Measurements from ENCODE around the gene PET100. TPM values are rescaled to one million over a fixed set of nuclear protein-coding genes. Genes with fewer than 3 reads are reported as not detected.

PET100 gene
- total RNA-seq, 1 donor: 9.0 TPM

DNA sequence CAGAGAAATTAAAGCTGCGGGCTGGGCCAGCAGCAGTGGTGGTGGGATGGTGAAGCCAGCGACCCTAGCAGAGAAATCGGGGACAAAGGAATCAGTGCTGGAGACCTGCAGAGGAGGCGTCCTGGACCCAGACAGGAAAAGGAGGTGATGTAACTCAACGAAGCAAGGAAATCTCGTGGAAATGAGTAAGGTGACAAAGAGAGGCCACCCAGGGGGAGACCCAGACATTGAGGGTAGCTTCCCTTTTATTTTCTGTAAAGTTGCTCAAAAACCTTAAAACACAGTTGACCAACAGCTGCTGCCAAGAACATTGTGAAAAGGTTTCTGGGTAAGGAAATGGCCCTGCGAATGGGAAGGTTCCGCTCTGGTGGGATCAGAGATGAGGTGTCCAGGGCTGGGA is 26.0 kb downstream of the PET100 start:
- Histone ChIP-seq H3K27ac (ENCODE audit: low read depth, low read length) (no peak overlapping the region), H4K20me1 (ENCODE audit: insufficient read depth, low read length) (no peaks in the 10 kb centered on the region), H3K4me3 (ENCODE audit: insufficient read depth, low read length) (no peak overlapping the region), H3K36me3 (ENCODE audit: insufficient read depth, low read length) (no peaks in the 10 kb centered on the region), H3K4me2 (ENCODE audit: insufficient read depth, low read length) (no peak overlapping the region), H3K4me1 (ENCODE audit: insufficient read depth, low read length) (peaks cover 4% of the 10 kb centered on the region), H2AFZ (ENCODE audit: low read length) (no peak overlapping the region), H3K79me2 (ENCODE audit: insufficient read depth, low read length) (no peaks in the 10 kb centered on the region), H3K27me3 (ENCODE audit: insufficient read depth, low read length) (peaks cover 8% of the 10 kb centered on the region), H3K9me3 (ENCODE audit: low read depth, low read length) (no peaks in the 10 kb centered on the region)
- TF ChIP-seq, protein P1, sequence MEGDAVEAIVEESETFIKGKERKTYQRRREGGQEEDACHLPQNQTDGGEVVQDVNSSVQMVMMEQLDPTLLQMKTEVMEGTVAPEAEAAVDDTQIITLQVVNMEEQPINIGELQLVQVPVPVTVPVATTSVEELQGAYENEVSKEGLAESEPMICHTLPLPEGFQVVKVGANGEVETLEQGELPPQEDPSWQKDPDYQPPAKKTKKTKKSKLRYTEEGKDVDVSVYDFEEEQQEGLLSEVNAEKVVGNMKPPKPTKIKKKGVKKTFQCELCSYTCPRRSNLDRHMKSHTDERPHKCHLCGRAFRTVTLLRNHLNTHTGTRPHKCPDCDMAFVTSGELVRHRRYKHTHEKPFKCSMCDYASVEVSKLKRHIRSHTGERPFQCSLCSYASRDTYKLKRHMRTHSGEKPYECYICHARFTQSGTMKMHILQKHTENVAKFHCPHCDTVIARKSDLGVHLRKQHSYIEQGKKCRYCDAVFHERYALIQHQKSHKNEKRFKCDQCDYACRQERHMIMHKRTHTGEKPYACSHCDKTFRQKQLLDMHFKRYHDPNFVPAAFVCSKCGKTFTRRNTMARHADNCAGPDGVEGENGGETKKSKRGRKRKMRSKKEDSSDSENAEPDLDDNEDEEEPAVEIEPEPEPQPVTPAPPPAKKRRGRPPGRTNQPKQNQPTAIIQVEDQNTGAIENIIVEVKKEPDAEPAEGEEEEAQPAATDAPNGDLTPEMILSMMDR (IDR thresholded peaks at IDR 0.05; ENCODE audit: extremely low read depth, low read depth, low read length): no peak
- DNase-seq (ENCODE audit: insufficient read length, low spot score, missing footprints): peak; percentile 63

DNA sequence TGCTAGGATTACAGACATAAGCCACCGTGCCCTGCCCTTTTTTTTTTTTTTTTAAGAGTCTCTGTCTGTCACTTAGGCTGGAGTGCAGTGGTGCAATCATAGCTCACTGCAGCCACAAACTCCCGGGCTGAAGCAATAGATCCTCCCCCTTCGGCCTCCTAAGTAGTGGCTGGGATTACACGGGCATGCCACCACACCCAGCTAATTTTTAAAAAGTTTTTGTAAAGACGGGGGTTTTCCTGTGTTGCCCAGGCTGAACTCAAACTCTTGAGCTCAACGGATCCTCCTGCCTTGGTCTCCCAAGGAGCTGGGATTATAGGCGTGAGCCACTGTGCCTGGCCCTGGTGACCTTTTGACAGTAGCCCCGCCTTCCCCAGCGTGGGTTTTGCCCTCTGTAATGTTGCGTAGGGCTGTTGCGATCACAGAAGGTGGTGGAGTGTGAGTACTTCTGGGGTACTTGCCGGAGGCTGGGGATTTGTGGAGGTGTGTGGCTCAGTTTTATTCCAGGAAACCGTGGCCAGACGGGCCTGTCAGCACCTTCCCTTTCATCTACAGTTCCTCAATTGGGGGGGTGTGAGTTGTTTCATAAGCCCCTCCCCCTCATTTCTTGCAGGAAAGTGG is 27.6 kb downstream of the PET100 start:
- H3K4me2 ChIP-seq (ENCODE audit: insufficient read depth, low read length): no peak overlapping the region
- TF ChIP-seq, protein P1 (IDR thresholded peaks at IDR 0.05; ENCODE audit: extremely low read depth, low read depth, low read length): no peak
- DNase-seq (ENCODE audit: insufficient read length, low spot score, missing footprints): peak; percentile 43
- peaks cover 2% of the 10 kb centered on the region for H3K4me1 ChIP-seq (ENCODE audit: insufficient read depth, low read length)
- H2AFZ ChIP-seq (ENCODE audit: low read length): no peak overlapping the region
- H3K4me3 ChIP-seq (ENCODE audit: insufficient read depth, low read length): no peak overlapping the region
- H3K27ac ChIP-seq (ENCODE audit: low read depth, low read length): no peak overlapping the region
- H3K79me2 ChIP-seq (ENCODE audit: insufficient read depth, low read length): no peaks in the 10 kb centered on the region
- no peaks in the 10 kb centered on the region for H3K36me3 ChIP-seq (ENCODE audit: insufficient read depth, low read length)
- H3K9me3 ChIP-seq (ENCODE audit: low read depth, low read length): no peaks in the 10 kb centered on the region
- no peaks in the 10 kb centered on the region for H4K20me1 ChIP-seq (ENCODE audit: insufficient read depth, low read length)
- H3K27me3 ChIP-seq (ENCODE audit: insufficient read depth, low read length): peaks cover 8% of the 10 kb centered on the region

DNA sequence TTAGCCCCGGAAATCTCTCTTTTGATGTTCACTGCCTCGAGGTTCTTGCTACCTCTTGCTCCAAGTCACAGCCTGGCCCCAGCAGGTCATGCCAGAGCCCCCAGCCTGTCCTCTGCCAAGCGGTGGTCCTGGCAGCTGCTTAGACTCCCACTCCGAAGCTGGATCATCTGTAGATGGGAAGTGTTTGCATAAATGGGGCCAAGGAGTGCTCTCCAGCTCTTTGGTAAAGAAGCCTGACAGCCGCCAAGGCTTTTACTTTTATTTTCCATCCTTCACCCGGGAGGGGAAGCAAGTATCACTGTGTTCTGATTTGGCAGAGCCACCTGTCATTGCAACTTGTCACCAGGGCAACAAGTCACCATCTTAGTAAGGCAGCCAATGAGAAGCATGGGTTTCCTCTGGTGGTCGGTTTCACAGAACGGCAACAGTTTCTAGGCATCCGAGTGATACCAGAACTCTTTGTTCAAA is 28.7 kb downstream of the PET100 start:
- no peak overlapping the region for H3K4me3 ChIP-seq (ENCODE audit: insufficient read depth, low read length)
- H3K4me2 ChIP-seq (ENCODE audit: insufficient read depth, low read length): no peak overlapping the region
- peaks cover 8% of the 10 kb centered on the region for H3K27me3 ChIP-seq (ENCODE audit: insufficient read depth, low read length)
- no peaks in the 10 kb centered on the region for H3K9me3 ChIP-seq (ENCODE audit: low read depth, low read length)
- H3K36me3 ChIP-seq (ENCODE audit: insufficient read depth, low read length): no peaks in the 10 kb centered on the region
- no peaks in the 10 kb centered on the region for H4K20me1 ChIP-seq (ENCODE audit: insufficient read depth, low read length)
- TF ChIP-seq, protein P1 (IDR thresholded peaks at IDR 0.05; ENCODE audit: extremely low read depth, low read depth, low read length): no peak
- no peak overlapping the region for H2AFZ ChIP-seq (ENCODE audit: low read length)
- DNase-seq (ENCODE audit: insufficient read length, low spot score, missing footprints): peak; percentile 81
- no peaks in the 10 kb centered on the region for H3K79me2 ChIP-seq (ENCODE audit: insufficient read depth, low read length)
- no peak overlapping the region for H3K27ac ChIP-seq (ENCODE audit: low read depth, low read length)
- H3K4me1 ChIP-seq (ENCODE audit: insufficient read depth, low read length): no peaks in the 10 kb centered on the region

DNA sequence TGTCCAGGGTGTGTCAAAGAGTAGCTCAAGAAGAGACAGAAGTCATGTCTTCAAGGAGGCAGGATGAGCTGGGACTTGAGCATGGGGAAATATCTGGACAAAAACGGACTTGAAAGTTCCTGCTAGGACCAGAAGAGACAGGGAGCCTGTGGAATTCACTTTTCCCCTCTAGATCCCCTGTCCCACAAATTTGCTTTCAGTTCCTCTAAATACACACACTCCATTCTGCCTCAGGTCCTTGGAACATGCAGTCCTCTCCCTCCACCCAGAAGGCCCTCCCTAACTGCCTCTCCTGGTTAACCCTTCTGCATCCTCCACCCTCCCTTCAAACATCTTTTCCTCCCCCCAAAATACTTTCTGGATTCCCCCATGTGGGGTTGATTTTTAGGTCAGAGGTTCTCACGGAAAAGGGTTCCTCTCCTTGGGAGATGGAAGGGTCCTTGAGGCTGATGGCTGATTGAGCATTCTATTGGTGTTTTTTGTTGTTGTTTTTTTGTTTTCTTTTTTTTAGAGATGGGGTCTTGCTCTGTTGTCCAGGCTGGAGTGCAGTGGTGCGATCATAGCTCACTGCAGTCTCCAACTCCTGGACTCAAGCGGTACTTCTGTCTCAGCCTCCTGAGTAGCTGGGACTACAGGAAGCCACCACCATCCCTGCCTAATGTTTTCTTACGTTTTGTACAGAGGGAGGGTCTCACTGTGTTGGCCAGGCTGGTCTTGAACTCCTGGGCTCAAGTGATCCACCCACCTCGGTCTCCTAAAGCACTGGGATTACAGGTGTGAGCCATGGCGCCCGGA is 32.3 kb downstream of the PET100 start:
- Histone ChIP-seq H3K4me3 (ENCODE audit: insufficient read depth, low read length) (no peak overlapping the region), H3K27ac (ENCODE audit: low read depth, low read length) (no peak overlapping the region), H2AFZ (ENCODE audit: low read length) (no peak overlapping the region), H3K27me3 (ENCODE audit: insufficient read depth, low read length) (peaks cover 4% of the 10 kb centered on the region), H3K9me3 (ENCODE audit: low read depth, low read length) (no peaks in the 10 kb centered on the region), H3K36me3 (ENCODE audit: insufficient read depth, low read length) (no peaks in the 10 kb centered on the region), H3K4me1 (ENCODE audit: insufficient read depth, low read length) (no peaks in the 10 kb centered on the region), H3K79me2 (ENCODE audit: insufficient read depth, low read length) (no peaks in the 10 kb centered on the region), H3K4me2 (ENCODE audit: insufficient read depth, low read length) (no peak overlapping the region), H4K20me1 (ENCODE audit: insufficient read depth, low read length) (no peaks in the 10 kb centered on the region)
- TF ChIP-seq, protein P1 (IDR thresholded peaks at IDR 0.05; ENCODE audit: extremely low read depth, low read depth, low read length): no peak
- peak; percentile 21 for DNase-seq (ENCODE audit: insufficient read length, low spot score, missing footprints)

Data from osteoblast (primary cell).